HG02970 (cell line): ENCODE measurements around the gene DKK1.

Experiments used
- ATAC-seq: cut with Tn5 transposase; IDR thresholded peaks from one replicate; pipeline ENCODE4 v1.9.1; 2021; ENCODE audit warnings: mild to moderate bottlenecking, moderate library complexity, moderate number of reproducible peaks; ENCODE audit not compliant: unreplicated experiment, low FRiP score

DKK1 gene

GRCh38 chr10:52313933-52314821 lies at the start of gene DKK1:
Gene DKK1 (plus strand): TSS chr10:52314281. CDS start chr10:52314435, 154 bp downstream.
- no peak for ATAC-seq

GRCh38 chr10:52265131-52265926 lies 48.8 kb upstream of the DKK1 start:
- no peak for ATAC-seq

- ATAC-seq, result no peak
Observed at GRCh38 chr10:52266858-52267257, 47.2 kb upstream of the DKK1 start.

GRCh38 chr10:52268790-52269189 lies 45.3 kb upstream of the DKK1 start:
- ATAC-seq, result no peak

- no peak for ATAC-seq
Observed at GRCh38 chr10:52269233-52269632, 44.8 kb upstream of the DKK1 start.

- ATAC-seq, result no peak
Observed at GRCh38 chr10:52276163-52276562, 37.9 kb upstream of the DKK1 start.

GRCh38 chr10:52276986-52277385 lies 37.1 kb upstream of the DKK1 start:
- ATAC-seq, result no peak

GRCh38 chr10:52279546-52279945 lies 34.5 kb upstream of the DKK1 start:
- no peak for ATAC-seq

GRCh38 chr10:52280051-52280450 lies 34.0 kb upstream of the DKK1 start:
- ATAC-seq, result no peak

GRCh38 chr10:52283174-52283573 lies 30.9 kb upstream of the DKK1 start:
- no peak for ATAC-seq

GRCh38 chr10:52284416-52285013 lies 29.6 kb upstream of the DKK1 start:
- ATAC-seq, result no peak

GRCh38 chr10:52287866-52288265 lies 26.2 kb upstream of the DKK1 start:
- ATAC-seq, result no peak

- no peak for ATAC-seq
Observed at GRCh38 chr10:52297747-52298146, 16.3 kb upstream of the DKK1 start.

- ATAC-seq, result no peak
Observed at GRCh38 chr10:52300599-52301277, 13.3 kb upstream of the DKK1 start.

GRCh38 chr10:52308251-52309031 lies 5.6 kb upstream of the DKK1 start:
- peak; percentile 74 for ATAC-seq

- no peak for ATAC-seq
Observed at GRCh38 chr10:52312942-52313255, 1.2 kb upstream of the DKK1 start.

GRCh38 chr10:52313256-52313932 lies 687 bp upstream of the DKK1 start:
- ATAC-seq, result no peak

- no peak for ATAC-seq
Observed at GRCh38 chr10:52314822-52315552, 906 bp downstream of the DKK1 start.

GRCh38 chr10:52316001-52316400 lies 1.9 kb downstream of the DKK1 start:
- ATAC-seq, result no peak
